ENCODE data around the gene WIZ. TPM values are rescaled to one million over a fixed set of nuclear protein-coding genes. Genes with fewer than 3 reads are reported as not detected.

Gene WIZ
- total RNA-seq, 1 experiment from 2014 or later: 31.9 TPM

DNA sequence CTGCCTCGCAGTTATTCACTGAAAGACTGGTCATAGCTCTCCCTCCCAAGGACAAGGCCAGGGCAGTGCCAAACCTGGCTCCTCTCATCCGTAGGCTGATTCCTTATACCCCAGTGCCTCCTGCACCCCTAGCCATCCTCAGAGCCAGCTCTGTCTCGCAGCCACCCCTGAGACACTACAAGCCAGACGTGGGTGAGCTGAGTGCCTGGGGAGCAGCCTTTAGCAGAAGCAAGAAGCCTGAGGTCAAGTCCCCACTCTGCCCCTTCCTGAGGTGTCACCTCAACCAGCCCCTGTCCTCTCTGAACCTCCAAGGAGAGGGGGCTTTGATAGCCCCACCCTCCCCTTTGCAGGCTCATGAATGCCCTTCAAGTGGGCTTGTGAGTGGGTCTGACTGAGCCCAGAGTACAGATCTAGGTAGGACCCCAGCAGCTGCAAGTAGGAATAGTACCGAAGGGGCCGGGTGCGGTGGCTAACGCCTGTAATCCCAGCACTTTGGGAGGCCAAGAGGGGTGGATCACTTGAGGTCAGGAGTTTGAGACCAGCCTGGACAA is 16.2 kb downstream of the WIZ start:
- peak overlapping the region; percentile 84 for H3K4me3 Mint-ChIP-seq (ENCODE audit: low read depth, unreplicated experiment)
- intact Hi-C loops (cut with micrococcal nuclease; ENCODE audit: unreplicated experiment): no loop called here
- CTCF ChIA-PET: interaction anchor here (0.7 to 1.6 kb wide), 3 partner anchors 14 to 122 kb away, joined by 3 to 8 read pairs (median 4); partner anchors contain the start of gene AKAP8L
- TF ChIP-seq, protein P1, sequence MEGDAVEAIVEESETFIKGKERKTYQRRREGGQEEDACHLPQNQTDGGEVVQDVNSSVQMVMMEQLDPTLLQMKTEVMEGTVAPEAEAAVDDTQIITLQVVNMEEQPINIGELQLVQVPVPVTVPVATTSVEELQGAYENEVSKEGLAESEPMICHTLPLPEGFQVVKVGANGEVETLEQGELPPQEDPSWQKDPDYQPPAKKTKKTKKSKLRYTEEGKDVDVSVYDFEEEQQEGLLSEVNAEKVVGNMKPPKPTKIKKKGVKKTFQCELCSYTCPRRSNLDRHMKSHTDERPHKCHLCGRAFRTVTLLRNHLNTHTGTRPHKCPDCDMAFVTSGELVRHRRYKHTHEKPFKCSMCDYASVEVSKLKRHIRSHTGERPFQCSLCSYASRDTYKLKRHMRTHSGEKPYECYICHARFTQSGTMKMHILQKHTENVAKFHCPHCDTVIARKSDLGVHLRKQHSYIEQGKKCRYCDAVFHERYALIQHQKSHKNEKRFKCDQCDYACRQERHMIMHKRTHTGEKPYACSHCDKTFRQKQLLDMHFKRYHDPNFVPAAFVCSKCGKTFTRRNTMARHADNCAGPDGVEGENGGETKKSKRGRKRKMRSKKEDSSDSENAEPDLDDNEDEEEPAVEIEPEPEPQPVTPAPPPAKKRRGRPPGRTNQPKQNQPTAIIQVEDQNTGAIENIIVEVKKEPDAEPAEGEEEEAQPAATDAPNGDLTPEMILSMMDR (IDR thresholded peaks at IDR 0.05; ENCODE audit: unreplicated experiment): no peak
- no TSS peak for BruUV-seq (replicated peaks)
- H3K4me1 Mint-ChIP-seq (ENCODE audit: low read depth, unreplicated experiment): peaks cover 18% of the 10 kb centered on the region
- peak overlapping the region; percentile 58 for H3K27ac Mint-ChIP-seq (ENCODE audit: unreplicated experiment)
- no peaks in the 10 kb centered on the region for H3K9me3 Mint-ChIP-seq (ENCODE audit: low read depth, unreplicated experiment)
- no peak for DNase-seq
- H3K36me3 Mint-ChIP-seq (ENCODE audit: insufficient read depth, unreplicated experiment): peaks cover 22% of the 10 kb centered on the region
- no peaks in the 10 kb centered on the region for H3K27me3 Mint-ChIP-seq (ENCODE audit: unreplicated experiment)

DNA sequence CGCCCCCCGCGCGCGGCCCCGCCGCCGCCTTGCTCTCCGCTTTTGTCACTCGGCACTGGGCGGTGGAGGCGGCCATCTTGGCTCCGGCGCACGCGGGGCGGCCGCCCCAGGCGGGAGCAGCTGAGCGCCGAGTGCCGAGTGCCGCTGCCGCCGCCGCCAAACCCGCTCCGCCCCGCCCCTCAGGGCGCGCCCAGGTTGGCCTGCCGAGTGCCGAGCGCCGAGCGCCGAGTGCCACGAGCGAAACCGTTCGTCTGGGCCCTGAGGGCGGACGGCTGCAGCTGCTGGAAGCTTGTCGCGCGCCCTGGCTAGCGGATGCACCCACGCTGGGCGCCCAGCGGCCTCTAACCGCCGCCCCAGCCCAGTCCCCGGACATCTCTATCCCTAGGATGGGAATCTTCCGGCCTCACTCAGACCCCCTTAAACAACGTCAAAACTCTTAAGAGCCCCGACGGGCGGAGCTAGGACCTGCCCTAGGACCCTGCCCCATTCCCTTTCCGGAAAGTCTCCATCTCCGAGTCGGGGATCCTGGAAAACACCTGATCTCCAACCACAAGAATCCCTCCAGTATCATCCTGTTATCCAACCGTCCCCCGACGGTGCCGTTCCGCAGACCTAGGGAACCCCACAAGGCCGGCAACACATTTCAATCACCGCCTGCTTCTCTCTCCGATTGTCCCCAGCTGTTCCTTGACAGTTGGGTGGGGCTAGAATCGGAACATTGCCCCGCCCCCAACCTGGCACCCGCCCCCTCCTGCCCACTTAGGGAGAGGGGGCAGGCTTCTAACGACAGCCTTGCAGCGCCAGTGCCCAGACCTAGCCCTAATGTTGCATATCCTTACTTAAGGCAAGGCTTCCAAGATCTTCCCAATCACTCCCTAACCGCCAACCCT is 16.9 kb downstream of the WIZ start:
- TF ChIP-seq, protein P1 (IDR thresholded peaks at IDR 0.05; ENCODE audit: unreplicated experiment): no peak
- Mint-ChIP-seq H3K27ac (ENCODE audit: unreplicated experiment) (peak overlapping the region; percentile 58), H3K9me3 (ENCODE audit: low read depth, unreplicated experiment) (no peaks in the 10 kb centered on the region), H3K4me3 (ENCODE audit: low read depth, unreplicated experiment) (peak overlapping the region; percentile 84), H3K4me1 (ENCODE audit: low read depth, unreplicated experiment) (peaks cover 18% of the 10 kb centered on the region), H3K36me3 (ENCODE audit: insufficient read depth, unreplicated experiment) (peaks cover 22% of the 10 kb centered on the region), H3K27me3 (ENCODE audit: unreplicated experiment) (no peaks in the 10 kb centered on the region)
- BruUV-seq (replicated peaks): no TSS peak
- CTCF ChIA-PET: interaction anchor here (1.2 to 1.6 kb wide), 2 partner anchors 14 to 123 kb away, joined by 4 to 8 read pairs; partner anchors contain the start of gene AKAP8L
- intact Hi-C loops (cut with micrococcal nuclease; ENCODE audit: unreplicated experiment): no loop called here
- peak; percentile 91 for DNase-seq

DNA sequence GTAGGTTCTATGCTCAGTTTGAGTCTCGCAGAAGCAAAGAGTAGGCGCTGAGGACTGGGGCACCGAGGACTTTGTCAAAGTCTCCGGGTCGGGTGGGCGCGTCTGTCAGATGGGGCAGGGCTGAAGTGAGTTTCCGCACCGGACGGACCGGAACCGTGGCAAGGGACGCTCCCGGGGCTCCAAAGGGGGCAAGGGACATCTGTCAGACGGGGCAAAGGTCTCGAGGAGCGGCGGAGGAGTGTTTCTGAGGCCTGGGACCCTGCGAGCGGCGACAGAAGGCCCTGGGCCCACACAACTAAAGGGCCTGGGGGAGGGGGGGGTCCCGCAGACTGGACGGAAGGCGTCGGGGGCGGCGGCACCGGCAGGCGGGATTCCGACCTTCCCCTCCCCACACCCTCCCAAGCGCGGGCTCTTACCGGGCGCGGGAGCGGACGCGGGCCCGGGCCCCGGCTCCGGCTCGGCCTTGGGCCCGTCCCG is 17.7 kb downstream of the WIZ start:
- Mint-ChIP-seq H3K27me3 (ENCODE audit: unreplicated experiment) (no peaks in the 10 kb centered on the region), H3K27ac (ENCODE audit: unreplicated experiment) (peak overlapping the region; percentile 91), H3K4me1 (ENCODE audit: low read depth, unreplicated experiment) (peaks cover 18% of the 10 kb centered on the region), H3K9me3 (ENCODE audit: low read depth, unreplicated experiment) (no peaks in the 10 kb centered on the region), H3K4me3 (ENCODE audit: low read depth, unreplicated experiment) (peak overlapping the region; percentile 84), H3K36me3 (ENCODE audit: insufficient read depth, unreplicated experiment) (peaks cover 26% of the 10 kb centered on the region)
- intact Hi-C loops (cut with micrococcal nuclease; ENCODE audit: unreplicated experiment): no loop called here
- no peak for DNase-seq
- no TSS peak for BruUV-seq (replicated peaks)
- TF ChIP-seq, protein P1 (IDR thresholded peaks at IDR 0.05; ENCODE audit: unreplicated experiment): no peak
- CTCF ChIA-PET: interaction anchor here (1.2 to 1.6 kb wide), 2 partner anchors 13 to 124 kb away, joined by 4 to 8 read pairs; partner anchors contain the start of gene AKAP8L

DNA sequence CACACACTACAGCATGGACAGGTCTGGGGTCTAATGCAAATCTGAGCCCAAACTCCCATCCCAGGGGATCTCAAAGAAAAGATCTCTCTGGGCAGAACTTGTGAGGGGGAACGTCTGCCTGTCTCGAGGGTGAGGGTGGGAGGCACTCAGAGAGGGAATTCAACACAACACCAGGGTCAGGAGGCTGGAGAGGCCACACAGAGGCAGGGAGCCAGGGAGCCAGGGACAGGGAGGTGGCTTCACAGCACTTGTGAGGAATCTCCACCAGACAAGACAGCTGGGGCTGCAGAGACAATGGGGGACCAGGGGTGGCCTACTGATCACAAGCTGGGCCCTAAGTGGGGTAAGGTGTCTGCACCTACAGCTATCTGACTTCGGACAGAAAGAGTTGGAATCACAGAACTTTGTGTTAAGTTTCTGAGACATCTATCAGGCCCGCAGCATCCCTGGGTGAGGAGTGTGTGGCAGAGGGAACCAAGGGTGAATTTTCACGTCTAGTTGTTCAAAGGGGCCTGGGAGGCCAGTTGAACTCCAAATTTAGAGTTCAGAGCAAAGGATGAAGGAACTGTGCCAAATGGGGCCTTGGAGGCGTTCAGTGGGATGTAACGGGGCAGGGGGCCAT is 18.2 kb downstream of the WIZ start:
- CTCF ChIA-PET: no interaction called here
- Mint-ChIP-seq H3K4me3 (ENCODE audit: low read depth, unreplicated experiment) (peak overlapping the region; percentile 84), H3K9me3 (ENCODE audit: low read depth, unreplicated experiment) (no peaks in the 10 kb centered on the region), H3K36me3 (ENCODE audit: insufficient read depth, unreplicated experiment) (peaks cover 30% of the 10 kb centered on the region), H3K27me3 (ENCODE audit: unreplicated experiment) (no peaks in the 10 kb centered on the region), H3K27ac (ENCODE audit: unreplicated experiment) (peak overlapping the region; percentile 91), H3K4me1 (ENCODE audit: low read depth, unreplicated experiment) (peaks cover 18% of the 10 kb centered on the region)
- intact Hi-C loops (cut with micrococcal nuclease; ENCODE audit: unreplicated experiment): no loop called here
- TF ChIP-seq, protein P1 (IDR thresholded peaks at IDR 0.05; ENCODE audit: unreplicated experiment): no peak
- no peak for DNase-seq
- BruUV-seq (replicated peaks): TSS peak; percentile 83
